ENCODE results near the gene HELZ. TPM values are rescaled to one million over a fixed set of nuclear protein-coding genes. Genes with fewer than 3 reads are reported as not detected.

HELZ gene
- total RNA-seq, 1 experiment from 2014 or later: 49.8 TPM

GRCh38 chr17:67160791-67161190 lies 84.2 kb downstream of the HELZ start:
- peaks cover 0 to 4% of the 10 kb centered on the region in 2 experiments; a peak in 3 of 4 replicates for H3K4me1 Mint-ChIP-seq
- no peaks in the 10 kb centered on the region for H3K9me3 Mint-ChIP-seq

More at GRCh38 chr17:67160791-67161190, 84.2 kb downstream of the HELZ start:
- peak overlapping the region in 1 of 3 experiments; percentile 62; a peak in 1 of 7 replicates for H3K27ac Mint-ChIP-seq
- Histone ChIP-seq H3K4me1 (ENCODE audit: insufficient read depth, low read length) (no peaks in the 10 kb centered on the region), H3T11ph (ENCODE audit: low read length) (no peak overlapping the region), H3K18ac (ENCODE audit: insufficient read length, low read depth, low read length) (no peak overlapping the region), H3K9ac (ENCODE audit: extremely low read depth, insufficient read length, low read length) (no peak overlapping the region), H3K27me3 (ENCODE audit: insufficient read depth, low read length) (no peaks in the 10 kb centered on the region), H3K23ac (ENCODE audit: insufficient read length, low read depth, low read length) (no peak overlapping the region), H4K8ac (replicated peaks; ENCODE audit: insufficient read length, low read depth, low read length) (no peak overlapping the region), H3K79me1 (ENCODE audit: insufficient read depth, low read depth, low read length, poor library complexity, severe bottlenecking) (no peaks in the 10 kb centered on the region), H3K23me2 (ENCODE audit: insufficient read length, low read depth, low read length, poor library complexity, severe bottlenecking) (no peaks in the 10 kb centered on the region), H3K79me2 (ENCODE audit: insufficient read depth, low read length) (no peaks in the 10 kb centered on the region), H2AK5ac (ENCODE audit: insufficient read length, low read length) (no peak overlapping the region), H2BK15ac (ENCODE audit: low read depth, low read length) (no peak overlapping the region), H3K9me3 (ENCODE audit: control insufficient read depth, low read depth, low read length) (no peaks in the 10 kb centered on the region), H2BK20ac (ENCODE audit: low read depth, low read length, poor library complexity, severe bottlenecking) (no peak overlapping the region), H3K4me2 (ENCODE audit: insufficient read depth, insufficient read length, low read length) (no peak overlapping the region), H3K4ac (ENCODE audit: low read depth, low read length) (no peak overlapping the region), H4K5ac (ENCODE audit: insufficient read length, low read depth, low read length) (no peak overlapping the region), H2BK12ac (ENCODE audit: insufficient read length, low read depth, low read length) (no peak overlapping the region), H2AFZ (ENCODE audit: low read length) (no peak overlapping the region), H2BK5ac (ENCODE audit: insufficient read length, low read length) (no peak overlapping the region), H3K14ac (ENCODE audit: insufficient read depth, low read length) (no peak overlapping the region), H3K27ac (ENCODE audit: insufficient read length, low read depth, low read length) (no peak overlapping the region), H4K91ac (ENCODE audit: insufficient read length, low read depth, low read length) (no peak overlapping the region), H2BK120ac (ENCODE audit: low read depth, low read length, poor library complexity, severe bottlenecking) (no peak overlapping the region), H3K56ac (ENCODE audit: insufficient read length, low read depth, low read length) (no peak overlapping the region), H4K20me1 (ENCODE audit: control insufficient read depth, insufficient read depth, insufficient read length) (no peaks in the 10 kb centered on the region)
- TF ChIP-seq, protein P1, sequence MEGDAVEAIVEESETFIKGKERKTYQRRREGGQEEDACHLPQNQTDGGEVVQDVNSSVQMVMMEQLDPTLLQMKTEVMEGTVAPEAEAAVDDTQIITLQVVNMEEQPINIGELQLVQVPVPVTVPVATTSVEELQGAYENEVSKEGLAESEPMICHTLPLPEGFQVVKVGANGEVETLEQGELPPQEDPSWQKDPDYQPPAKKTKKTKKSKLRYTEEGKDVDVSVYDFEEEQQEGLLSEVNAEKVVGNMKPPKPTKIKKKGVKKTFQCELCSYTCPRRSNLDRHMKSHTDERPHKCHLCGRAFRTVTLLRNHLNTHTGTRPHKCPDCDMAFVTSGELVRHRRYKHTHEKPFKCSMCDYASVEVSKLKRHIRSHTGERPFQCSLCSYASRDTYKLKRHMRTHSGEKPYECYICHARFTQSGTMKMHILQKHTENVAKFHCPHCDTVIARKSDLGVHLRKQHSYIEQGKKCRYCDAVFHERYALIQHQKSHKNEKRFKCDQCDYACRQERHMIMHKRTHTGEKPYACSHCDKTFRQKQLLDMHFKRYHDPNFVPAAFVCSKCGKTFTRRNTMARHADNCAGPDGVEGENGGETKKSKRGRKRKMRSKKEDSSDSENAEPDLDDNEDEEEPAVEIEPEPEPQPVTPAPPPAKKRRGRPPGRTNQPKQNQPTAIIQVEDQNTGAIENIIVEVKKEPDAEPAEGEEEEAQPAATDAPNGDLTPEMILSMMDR (conservative IDR thresholded peaks at IDR 0.05): no peak
- WGBS (ENCODE audit: extremely low coverage, insufficient read length, low lambda C conversion rate): no CpG with 5 or more reads among the region's 8 CpGs
- H3K36me3 Mint-ChIP-seq (ENCODE audit: insufficient read depth in 1 of 3, low read depth in 3 of 3): peaks cover 4 to 40% (median 28%) of the 10 kb centered on the region in 3 experiments; a peak in 6 of 7 replicates
- no peak overlapping the region for H3K4me3 Mint-ChIP-seq
- H3K27me3 Mint-ChIP-seq (ENCODE audit: low read depth): no peaks in the 10 kb centered on the region
- no peak for DNase-seq

All from H9 (cell line).